ENCODE results near the gene BCL3.
A peak's percentile ranks its signal among the peaks of the same experiment; 100 is the strongest.

Gene BCL3

DNA sequence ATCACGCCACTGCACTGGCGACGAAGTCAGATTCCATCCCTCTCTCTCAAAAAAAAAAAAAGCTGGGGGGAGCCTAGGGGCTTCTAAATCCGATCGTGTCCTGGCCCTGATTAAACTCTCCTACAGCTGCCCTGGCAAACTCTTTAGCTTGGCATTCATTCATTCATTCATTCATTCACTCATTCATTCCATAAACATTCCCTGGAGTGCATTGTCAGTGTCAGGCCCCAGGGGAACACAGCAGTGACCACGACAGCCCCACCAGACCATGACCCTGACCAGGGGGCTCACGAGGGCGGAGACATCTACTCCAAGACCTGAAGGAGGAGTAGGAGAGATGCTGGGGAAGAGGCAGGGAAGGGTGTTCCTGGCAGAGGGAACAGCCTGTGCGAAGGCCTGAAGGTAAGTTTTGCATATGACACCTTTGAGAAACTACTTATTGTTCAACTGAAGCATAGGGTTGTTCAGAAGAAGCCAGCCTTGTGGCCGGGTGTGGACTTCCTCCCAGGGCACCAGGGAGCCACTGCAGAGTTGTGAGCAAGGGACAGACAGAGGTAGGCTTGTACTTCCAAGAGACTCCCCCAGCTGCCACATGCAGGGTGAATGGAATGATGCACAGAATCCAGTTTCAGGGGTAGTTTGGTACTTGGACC is 25.1 kb upstream of the BCL3 start:
- Histone ChIP-seq H3K4me2 (ENCODE audit: low read length) (no peak overlapping the region), H3K4me1 (ENCODE audit: low read length) (peaks cover 36% of the 10 kb centered on the region), H3K79me2 (ENCODE audit: low read length) (no peaks in the 10 kb centered on the region), H3K27ac (ENCODE audit: low read length) (no peak overlapping the region), H2AFZ (ENCODE audit: low read depth, low read length) (no peak overlapping the region), H4K20me1 (ENCODE audit: insufficient read depth, low read length) (no peaks in the 10 kb centered on the region), H3K36me3 (replicated peaks; ENCODE audit: low read depth, low read length) (no peaks in the 10 kb centered on the region), H3K4me3 (ENCODE audit: low read length) (no peak overlapping the region), H3K27me3 (ENCODE audit: low read depth, low read length) (peaks cover 27% of the 10 kb centered on the region), H3K9me3 (ENCODE audit: insufficient read depth, low read length) (no peaks in the 10 kb centered on the region), H3K9ac (ENCODE audit: low read length) (no peak overlapping the region)
- TF ChIP-seq EZH2phosphoT487 (IDR thresholded peaks at IDR 0.05; ENCODE audit: low read depth), result no peak
- TF ChIP-seq, protein P1, sequence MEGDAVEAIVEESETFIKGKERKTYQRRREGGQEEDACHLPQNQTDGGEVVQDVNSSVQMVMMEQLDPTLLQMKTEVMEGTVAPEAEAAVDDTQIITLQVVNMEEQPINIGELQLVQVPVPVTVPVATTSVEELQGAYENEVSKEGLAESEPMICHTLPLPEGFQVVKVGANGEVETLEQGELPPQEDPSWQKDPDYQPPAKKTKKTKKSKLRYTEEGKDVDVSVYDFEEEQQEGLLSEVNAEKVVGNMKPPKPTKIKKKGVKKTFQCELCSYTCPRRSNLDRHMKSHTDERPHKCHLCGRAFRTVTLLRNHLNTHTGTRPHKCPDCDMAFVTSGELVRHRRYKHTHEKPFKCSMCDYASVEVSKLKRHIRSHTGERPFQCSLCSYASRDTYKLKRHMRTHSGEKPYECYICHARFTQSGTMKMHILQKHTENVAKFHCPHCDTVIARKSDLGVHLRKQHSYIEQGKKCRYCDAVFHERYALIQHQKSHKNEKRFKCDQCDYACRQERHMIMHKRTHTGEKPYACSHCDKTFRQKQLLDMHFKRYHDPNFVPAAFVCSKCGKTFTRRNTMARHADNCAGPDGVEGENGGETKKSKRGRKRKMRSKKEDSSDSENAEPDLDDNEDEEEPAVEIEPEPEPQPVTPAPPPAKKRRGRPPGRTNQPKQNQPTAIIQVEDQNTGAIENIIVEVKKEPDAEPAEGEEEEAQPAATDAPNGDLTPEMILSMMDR (IDR thresholded peaks at IDR 0.05; ENCODE audit: low read depth, low read length), result no peak

DNA sequence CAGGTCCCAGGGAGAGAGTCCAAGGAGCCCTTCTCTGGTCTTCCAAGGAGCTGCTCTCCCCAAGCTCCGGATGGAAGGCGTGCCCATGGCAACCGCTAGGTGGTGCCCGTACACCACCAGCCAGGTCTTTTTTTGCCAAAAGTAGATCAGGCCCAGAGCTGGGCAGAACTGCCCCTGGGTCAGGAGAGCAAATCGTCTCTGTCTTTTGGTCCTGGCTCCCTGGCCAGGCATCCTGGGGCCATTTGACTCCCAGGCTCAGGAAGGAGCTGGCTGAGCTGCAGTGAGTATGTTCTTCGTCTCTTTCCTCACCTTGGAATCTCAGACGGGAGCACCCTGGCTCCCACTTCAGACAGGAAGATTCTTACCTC is 24.6 kb upstream of the BCL3 start:
- no peak overlapping the region for H3K27ac ChIP-seq (ENCODE audit: low read length)
- H3K9ac ChIP-seq (ENCODE audit: low read length), result no peak overlapping the region
- H3K36me3 ChIP-seq (replicated peaks; ENCODE audit: low read depth, low read length), result no peaks in the 10 kb centered on the region
- H4K20me1 ChIP-seq (ENCODE audit: insufficient read depth, low read length), result no peaks in the 10 kb centered on the region
- no peaks in the 10 kb centered on the region for H3K79me2 ChIP-seq (ENCODE audit: low read length)
- H2AFZ ChIP-seq (ENCODE audit: low read depth, low read length), result no peak overlapping the region
- peak overlapping the region; percentile 58 for H3K4me2 ChIP-seq (ENCODE audit: low read length)
- no peak for TF ChIP-seq EZH2phosphoT487 (IDR thresholded peaks at IDR 0.05; ENCODE audit: low read depth)
- TF ChIP-seq, protein P1 (IDR thresholded peaks at IDR 0.05; ENCODE audit: low read depth, low read length), result peak; percentile 99
- peaks cover 37% of the 10 kb centered on the region for H3K4me1 ChIP-seq (ENCODE audit: low read length)
- H3K4me3 ChIP-seq (ENCODE audit: low read length), result no peak overlapping the region
- H3K27me3 ChIP-seq (ENCODE audit: low read depth, low read length), result peaks cover 23% of the 10 kb centered on the region
- H3K9me3 ChIP-seq (ENCODE audit: insufficient read depth, low read length), result no peaks in the 10 kb centered on the region

DNA sequence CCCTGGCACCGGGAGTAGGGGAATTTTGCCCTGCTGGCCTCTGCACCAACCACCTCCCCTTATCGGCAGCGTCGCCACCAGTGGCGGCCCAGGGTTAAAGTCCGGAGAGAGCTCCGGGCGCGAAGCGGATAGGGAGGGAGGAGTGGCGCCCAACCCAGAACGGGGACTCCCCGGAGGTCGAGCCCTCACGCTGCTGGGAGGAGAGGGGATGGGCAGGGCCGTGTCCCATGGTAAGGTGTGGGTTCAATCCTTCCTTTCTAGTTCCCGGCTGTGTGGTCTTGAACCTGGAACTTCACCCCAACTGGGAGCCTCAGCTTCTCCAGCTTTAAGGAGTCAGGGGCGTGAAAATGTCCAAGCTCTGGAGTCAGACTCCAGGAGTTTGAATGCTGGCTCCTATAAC is 23.3 kb upstream of the BCL3 start:
- Histone ChIP-seq H3K79me2 (ENCODE audit: low read length) (no peaks in the 10 kb centered on the region), H3K36me3 (replicated peaks; ENCODE audit: low read depth, low read length) (no peaks in the 10 kb centered on the region), H3K4me3 (ENCODE audit: low read length) (peak overlapping the region; percentile 62), H3K4me1 (ENCODE audit: low read length) (peaks cover 37% of the 10 kb centered on the region), H3K27me3 (ENCODE audit: low read depth, low read length) (peaks cover 23% of the 10 kb centered on the region), H3K9ac (ENCODE audit: low read length) (peak overlapping the region; percentile 14; the same call in 1 of the 2 replicates), H3K9me3 (ENCODE audit: insufficient read depth, low read length) (no peaks in the 10 kb centered on the region), H3K4me2 (ENCODE audit: low read length) (peak overlapping the region; percentile 58), H4K20me1 (ENCODE audit: insufficient read depth, low read length) (no peaks in the 10 kb centered on the region), H2AFZ (ENCODE audit: low read depth, low read length) (0 out of 2 replicates have a peak overlapping the region, but pooled peaks have one; percentile 23), H3K27ac (ENCODE audit: low read length) (no peak overlapping the region)
- TF ChIP-seq EZH2phosphoT487 (IDR thresholded peaks at IDR 0.05; ENCODE audit: low read depth), result no peak
- TF ChIP-seq, protein P1 (IDR thresholded peaks at IDR 0.05; ENCODE audit: low read depth, low read length), result no peak

DNA sequence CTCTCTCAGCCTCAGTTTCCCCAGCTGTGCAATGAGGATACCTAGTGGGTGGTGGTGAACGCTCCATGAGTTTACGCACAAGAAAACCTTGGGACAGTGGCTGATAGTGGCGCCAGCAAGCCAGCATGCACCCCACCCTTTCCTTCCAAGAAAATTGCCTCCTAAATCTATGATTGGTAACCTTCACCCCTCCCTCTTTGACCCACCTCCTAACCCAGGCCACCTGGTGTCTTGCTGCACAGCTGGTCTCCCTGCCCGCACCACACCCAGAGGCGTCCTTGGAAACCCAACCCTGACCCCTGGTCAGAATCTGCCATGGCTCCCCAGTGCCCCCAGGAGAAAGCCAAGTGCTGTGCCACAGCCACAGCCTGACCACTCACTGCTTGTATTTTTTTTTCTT is 22.8 kb upstream of the BCL3 start:
- no peaks in the 10 kb centered on the region for H3K36me3 ChIP-seq (replicated peaks; ENCODE audit: low read depth, low read length)
- no peaks in the 10 kb centered on the region for H4K20me1 ChIP-seq (ENCODE audit: insufficient read depth, low read length)
- no peak overlapping the region for H3K27ac ChIP-seq (ENCODE audit: low read length)
- peak overlapping the region; percentile 62 for H3K4me3 ChIP-seq (ENCODE audit: low read length)
- H3K9me3 ChIP-seq (ENCODE audit: insufficient read depth, low read length), result no peaks in the 10 kb centered on the region
- H3K4me2 ChIP-seq (ENCODE audit: low read length), result peak overlapping the region; percentile 58
- peaks cover 23% of the 10 kb centered on the region for H3K27me3 ChIP-seq (ENCODE audit: low read depth, low read length)
- no peak overlapping the region for H3K9ac ChIP-seq (ENCODE audit: low read length)
- no peak overlapping the region for H2AFZ ChIP-seq (ENCODE audit: low read depth, low read length)
- H3K79me2 ChIP-seq (ENCODE audit: low read length), result no peaks in the 10 kb centered on the region
- H3K4me1 ChIP-seq (ENCODE audit: low read length), result peaks cover 37% of the 10 kb centered on the region
- TF ChIP-seq, protein P1 (IDR thresholded peaks at IDR 0.05; ENCODE audit: low read depth, low read length), result no peak
- no peak for TF ChIP-seq EZH2phosphoT487 (IDR thresholded peaks at IDR 0.05; ENCODE audit: low read depth)

Data from OCI-LY3 (cell line).